ENCODE data around the gene SCLT1.

SCLT1 gene

DNA sequence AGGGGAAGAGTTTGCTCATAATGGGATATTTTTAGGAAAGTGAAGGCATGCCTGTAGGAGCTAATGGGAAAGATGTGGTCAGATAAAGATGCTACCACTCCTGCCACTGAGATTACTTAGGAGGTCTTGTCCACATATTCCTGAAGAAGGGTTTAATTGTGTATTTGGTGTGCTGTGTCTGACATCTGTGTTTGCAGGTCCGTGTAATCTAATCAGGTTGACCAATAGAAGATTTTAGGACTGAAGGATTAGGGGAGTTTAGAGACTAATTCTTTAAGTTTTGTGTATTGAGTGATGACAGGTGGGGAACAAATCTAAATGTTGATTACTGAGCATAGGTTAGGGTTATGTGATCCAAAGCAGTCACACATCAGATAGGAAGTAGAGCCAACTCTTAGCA, 226.6 kb downstream of the SCLT1 start:
- DNase-seq, result no peak

DNA sequence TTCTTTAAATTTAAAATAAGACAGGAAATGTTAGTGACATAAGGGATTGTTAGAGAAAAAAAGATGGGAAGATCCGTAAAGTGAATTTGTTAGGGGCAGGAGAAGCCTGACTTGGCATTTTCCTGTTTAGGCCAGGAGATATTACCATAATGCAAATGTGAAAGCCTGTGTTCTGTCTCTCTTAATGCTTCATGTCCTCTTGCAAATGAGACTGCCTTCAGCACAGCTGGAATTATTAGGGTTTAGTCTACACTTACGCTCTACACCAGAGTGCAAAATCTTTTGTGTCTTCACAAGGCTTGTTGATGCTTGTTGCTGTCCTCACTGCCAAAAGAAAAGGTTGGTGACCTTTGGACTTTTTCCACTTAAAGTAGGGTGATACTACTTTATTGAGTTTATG, 227.1 kb downstream of the SCLT1 start:
- DNase-seq, result no peak

DNA sequence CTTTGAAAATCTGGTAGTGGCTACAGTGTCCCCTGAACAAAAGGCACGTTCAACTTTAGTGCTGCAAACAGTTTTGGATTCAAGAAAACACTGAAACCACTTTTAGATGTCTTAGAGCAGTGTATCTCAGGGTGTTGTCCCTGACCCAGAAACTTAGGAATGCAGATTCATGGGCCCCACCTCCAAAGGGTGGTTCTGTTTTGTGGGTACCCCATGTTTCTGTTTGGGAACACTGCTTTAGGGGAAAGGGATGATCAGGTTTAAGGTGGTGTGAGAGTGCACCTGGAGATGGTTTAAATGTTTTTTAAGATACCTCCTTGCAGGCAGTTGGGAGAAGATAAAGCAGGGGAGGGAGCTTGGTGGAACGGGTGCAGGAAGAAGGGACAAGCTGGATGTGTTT, 228.2 kb downstream of the SCLT1 start:
- DNase-seq, result no peak

DNA sequence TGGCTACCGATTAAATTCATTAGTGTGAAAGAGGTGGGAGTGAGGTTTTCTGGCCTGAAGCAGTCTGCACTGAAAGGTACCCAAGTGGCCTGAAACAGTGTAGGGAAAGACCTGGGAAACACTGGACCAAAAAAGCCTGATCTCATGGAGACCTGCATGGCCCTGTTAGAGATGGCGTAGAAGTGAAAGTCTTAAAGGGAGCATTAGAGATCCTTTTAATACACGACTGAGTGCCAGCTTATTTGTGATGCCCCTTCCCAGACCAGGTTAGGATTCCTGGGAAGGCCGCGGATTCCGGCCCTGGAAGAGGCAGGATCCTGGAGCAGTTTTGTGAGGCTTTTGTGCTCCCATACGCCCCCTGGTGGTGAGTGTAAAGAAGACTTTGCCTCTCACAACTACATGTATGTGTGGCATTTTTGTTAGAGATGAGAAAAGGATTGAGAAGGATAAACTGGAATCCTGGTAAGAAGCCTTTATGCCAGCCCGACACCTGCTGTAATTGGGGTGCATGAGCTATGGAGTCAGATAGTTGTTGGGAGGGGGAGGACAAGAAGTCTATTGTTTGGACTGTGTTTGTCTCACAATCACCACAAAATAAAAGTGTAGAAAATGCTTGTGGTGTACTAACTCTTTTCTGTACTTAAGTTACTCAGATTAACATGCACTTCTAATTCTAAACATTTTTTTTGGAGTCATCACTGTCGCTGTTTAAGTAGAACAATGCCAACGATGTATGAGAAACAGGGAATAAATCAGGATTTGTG, 229.8 kb downstream of the SCLT1 start:
- no peak for DNase-seq

DNA sequence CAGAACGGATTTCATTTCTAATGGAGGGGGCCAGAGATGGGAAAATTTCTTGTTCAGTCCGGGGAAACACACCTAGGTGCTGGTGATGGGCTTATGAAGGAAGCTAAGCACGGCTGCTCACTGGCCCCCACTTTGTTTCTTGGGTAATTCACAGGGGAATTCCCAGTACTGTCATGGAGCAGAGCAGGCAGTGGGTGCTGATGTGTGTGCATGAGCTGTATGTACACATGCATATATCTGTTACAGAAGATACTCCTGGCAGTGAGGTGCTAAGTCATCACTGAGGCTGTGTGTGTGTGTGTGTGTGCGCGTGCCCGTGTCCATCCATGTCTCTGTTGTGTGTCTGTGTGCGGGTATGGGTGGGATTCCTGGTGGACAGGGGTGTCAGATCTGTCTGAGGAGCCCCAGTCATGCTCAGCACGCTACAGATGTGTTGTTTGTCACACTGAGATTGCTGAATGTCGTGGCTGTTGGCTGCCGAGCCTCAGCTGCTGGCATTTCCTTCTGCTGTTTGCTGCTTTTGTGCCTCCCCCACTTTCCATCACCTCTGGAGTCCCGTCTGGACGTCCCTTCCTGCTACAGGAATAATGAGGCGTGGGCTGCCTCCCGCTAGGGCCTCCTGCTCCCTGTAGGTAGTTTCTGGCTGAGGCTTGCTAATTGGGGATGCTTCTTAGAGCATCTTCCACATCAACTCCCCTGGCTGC, 230.6 kb downstream of the SCLT1 start:
- no peak for DNase-seq

DNA sequence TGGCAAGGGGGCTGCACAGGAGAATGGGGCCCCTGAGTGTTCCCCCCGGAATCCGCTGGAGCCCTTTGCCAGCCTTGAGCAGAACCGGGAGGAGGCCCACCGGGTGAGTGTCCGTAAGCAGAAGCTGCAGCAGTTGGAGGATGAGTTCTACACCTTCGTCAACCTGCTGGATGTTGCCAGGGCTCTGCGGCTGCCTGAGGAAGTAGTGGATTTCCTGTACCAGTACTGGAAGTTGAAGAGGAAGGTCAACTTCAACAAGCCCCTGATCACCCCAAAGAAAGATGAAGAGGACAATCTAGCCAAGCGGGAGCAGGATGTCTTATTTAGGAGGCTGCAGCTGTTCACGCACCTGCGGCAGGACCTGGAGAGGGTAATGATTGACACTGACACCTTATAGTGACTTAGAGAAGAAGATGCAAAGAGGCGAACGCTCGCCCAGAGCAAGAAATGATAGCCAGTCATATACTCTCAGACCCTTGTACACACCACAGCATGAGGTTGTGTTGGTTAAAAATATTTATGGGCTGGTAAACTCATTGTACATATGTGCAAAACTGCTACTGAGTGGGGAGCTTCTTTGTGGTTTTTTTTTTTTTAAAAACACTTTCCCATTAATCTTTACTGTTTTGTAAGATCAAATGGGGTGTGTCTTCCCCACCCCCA, 231.4 kb downstream of the SCLT1 start:
- no peak for DNase-seq

DNA sequence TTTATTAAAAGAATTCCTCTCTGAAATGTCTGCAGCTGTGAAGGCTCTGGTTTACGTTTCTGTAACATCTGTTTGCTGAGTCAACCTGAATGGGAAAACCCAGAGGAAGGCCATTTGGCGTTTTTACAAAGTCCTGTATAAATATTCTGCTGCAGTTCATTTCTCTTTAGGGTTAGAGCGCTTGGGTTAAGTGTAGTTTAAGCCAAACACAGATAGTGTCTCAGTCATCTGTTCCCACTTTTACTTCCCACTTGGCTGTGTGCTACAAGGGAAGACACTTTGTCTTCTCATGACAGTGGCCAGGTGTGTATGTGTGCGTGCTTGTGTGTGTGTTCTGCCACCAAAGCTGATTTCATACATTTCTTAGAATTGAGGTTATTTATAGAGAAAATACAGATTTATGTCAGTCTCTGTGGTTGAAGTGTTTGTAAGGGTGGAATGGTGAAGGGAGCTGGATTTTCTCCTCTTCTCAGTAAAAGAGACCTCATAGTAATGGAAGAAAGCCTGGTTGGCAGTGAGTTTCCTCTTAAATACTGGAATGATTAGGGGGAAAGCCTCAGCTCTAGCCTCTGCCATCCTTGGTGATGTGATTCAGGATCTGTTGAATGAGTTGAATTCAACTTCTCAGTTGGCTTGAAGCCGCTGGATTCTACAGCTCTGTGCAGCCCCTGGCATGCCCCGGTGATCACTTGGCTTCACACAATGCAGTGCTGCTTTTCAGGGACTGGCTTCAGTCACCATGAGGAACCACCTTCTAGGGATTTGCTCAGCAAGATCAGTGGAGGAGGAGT, 233.3 kb downstream of the SCLT1 start:
- DNase-seq, result no peak

DNA sequence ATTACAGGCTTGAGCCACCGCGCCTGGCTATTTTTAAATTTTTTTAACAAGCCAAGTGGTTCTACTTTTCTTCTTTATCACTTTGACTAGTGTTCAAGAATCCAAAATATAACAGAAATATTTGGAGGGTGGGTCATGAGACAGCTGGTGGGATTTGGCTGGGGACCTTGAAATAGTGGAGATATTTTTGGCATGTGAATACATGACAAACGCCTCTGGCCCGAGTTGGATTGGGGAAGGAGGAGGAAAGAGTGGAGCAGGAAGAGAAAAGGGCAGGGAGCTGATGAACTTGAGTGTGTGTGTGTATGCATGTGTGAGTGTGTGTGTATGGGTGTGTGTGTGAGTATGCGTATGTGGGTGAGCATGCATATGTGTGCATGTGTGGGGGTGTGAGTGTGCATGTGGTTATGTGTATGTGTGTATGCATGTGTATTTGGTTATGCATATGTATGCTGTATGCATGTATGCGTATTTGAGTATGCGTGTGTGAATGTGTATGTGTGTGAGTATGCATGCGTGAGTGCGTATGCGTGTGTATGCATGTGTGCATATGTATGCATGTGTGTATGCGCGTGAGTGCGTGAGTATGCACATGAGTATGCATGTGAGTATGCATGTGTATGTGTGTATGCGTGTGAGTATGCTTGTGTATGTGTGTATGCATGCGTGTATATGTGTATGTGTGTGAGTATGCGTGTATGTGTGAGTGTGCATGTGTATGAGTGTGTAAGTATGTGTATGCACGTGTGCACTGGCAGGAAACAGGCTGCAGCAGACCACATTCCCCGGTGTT, 234.3 kb downstream of the SCLT1 start:
- no peak for DNase-seq

DNA sequence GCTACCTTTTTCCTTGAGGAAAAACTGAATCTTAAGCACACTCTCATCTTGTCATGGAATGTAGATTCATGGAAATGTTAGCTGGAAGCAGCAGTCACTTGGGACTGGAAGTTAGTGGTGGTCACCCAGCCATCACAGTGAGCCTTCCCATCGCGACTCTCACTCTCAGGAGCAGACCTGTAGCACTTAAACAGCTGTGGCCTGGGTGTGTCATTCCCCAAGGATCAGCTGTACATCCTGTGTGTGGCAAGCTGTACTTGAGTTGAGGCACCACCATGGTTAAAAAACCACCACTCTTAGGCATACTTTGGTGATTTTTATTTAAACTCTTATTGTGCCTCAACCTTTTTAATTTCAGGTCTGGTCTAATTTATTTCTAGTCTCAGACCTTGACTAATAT, 237.1 kb downstream of the SCLT1 start:
- no peak for DNase-seq

DNA sequence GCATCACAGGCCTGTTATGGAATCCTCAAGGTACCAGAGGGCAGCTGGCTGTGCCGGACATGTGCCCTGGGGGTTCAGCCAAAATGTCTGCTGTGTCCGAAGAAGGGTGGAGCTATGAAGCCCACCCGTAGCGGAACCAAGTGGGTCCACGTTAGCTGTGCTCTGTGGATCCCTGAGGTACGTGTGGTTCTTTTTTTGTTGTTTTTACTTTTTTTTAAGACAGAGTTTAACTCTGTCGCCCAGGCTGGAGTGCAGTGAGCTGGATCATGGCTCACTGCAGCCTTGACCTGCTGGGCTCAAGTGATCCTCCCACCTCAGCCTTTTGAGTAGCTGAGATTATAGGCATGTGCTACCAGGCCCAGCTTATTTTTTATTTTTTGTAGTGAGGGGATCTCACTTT, 237.7 kb downstream of the SCLT1 start:
- no peak for DNase-seq

DNA sequence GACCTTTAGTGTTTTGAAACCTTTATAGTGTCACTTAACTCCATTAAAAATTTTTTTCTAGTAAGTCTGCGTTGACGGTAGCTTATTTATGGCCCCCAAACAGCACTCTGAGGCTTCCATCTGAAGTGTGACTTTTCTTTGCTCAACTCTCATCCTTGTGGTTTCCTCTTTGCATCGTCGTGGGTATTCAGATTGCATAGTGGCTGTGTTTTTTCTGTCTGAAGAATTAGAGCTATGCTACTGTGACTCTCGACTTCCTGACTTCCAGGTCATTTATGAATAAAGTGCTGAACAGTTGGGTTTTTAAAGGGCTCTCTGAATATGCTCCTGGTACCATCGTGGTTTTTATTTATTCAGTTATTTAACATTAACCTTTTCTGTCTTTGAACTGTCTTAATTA, 238.9 kb downstream of the SCLT1 start:
- no peak for DNase-seq

DNA sequence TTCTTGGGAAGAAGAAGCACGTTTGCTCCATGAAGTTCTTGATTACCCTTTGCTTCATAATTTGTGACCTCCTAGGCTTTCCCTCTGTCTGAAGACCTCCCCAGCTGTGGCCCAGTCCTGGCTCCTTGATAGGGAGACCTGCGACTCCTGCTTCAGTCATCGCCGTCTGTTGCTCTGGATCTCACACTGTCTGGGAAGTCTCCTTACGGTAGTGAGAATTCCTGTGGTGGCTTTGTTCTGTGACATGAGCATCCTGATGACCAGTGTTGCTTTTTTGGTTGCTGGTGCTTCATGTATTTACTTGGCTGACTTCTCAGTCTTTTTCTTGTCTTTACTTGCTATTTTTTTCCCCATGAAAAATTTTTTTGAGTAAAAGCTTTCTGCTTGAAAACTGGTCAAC, 239.6 kb downstream of the SCLT1 start:
- no peak for DNase-seq

DNA sequence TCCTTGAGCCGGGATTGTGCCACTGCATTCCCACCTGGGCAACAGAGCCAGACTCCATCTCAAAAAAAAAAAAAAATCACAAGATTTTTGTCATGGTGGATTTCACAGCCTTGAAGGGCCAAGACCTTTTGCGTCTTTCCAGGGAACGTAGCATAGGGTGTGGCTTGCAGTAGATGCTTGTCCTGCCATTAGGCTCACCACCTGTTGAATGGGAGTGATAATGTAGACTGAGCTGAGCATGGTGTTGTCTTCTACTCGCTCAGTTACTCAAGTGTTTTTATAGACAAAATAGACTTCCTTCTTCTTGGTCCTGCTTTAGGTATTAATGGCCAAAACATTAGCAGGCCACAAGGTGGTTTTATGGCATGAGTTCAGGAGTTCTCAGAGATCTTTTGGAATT, 243.1 kb downstream of the SCLT1 start:
- no peak for DNase-seq

DNA sequence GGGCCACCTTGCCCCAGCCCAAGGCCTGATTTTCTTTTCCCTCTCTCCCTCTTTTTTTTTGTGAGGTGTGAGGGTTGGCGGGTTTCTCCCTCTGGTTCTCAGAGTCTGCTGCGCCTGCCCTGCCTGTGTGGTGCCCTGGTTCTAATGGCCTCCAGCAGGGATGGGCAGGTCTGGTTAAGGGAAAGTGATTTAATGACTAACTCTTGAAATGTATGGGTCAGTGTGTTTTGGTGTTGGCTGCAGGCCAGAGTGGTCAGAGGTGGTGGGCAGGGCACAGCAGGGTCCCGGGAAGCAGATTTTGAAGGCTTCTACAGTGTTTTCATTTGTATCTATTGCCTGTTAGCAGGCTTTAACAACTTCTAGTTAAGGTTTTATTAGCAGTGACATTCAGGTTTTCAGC, 244.9 kb downstream of the SCLT1 start:
- DNase-seq, result no peak

DNA sequence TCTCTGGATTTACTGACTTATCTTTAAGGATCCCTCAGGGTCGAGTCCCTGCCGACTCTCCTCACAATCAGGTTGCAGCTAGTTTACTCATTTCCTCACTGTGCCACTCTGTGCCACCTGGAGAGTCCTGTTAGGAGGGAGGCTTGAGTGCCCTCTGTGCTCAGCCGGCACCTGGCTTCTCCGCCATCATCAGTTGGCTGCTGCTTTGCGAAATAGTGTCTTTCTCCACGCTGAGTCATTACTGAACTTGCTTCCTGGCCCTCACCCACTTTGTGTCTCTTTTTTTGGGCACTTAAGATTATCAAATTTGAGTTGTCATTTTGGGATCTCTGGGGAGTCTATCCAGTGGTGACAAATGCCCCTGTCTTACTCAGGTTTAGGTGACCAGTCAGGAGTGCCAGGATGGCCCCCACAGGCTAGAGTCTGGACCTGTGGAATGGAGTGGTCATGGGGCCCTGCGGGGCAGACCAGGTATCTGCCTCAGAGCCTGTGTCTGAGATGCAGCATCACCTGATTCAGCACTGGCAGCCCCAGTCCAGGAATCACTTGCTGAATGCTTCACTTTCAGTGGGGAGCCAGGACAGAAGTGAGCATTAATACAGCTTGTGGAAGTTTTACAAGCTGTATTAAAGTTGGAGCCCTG, 246.1 kb downstream of the SCLT1 start:
- no peak for DNase-seq

DNA sequence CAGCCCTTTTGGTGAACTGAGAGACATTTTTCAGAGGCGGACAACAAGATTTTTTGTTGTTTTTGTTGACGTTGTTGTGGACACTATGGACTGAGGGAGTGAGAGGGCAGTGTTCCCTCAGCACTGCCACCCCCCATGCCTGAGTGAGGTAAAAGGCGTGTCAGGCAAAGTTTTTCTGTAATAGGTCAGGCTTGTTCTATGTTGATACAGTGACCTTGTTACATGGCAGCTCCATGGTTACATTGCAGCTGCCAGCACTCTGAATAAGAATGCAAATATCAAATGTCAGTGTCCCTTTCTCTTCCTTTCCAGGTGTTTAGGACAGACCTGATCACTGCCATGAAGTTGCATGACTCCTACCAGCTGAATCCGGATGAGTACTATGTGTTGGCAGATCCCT, 247.3 kb downstream of the SCLT1 start:
- DNase-seq, result peak; percentile 74

DNA sequence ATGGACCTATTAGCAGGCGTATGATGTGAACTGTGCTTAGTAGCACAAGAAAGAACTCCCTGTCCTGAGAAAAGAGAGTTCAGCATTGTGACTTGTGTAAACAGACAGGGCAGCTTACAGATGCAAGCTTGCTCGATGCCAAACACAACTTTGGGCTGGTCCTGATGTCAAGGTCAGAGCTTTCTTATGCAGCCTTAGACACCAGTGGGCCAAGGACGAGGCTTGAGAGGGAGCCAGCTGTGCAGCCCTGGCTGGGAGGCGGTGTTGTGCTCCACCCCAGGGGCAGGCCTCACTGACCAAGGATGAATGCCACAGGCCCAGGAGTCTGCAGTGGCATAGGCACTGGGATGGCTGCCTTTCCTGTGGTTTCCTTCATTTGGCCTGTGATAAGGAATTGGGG, 248.4 kb downstream of the SCLT1 start:
- no peak for DNase-seq

DNA sequence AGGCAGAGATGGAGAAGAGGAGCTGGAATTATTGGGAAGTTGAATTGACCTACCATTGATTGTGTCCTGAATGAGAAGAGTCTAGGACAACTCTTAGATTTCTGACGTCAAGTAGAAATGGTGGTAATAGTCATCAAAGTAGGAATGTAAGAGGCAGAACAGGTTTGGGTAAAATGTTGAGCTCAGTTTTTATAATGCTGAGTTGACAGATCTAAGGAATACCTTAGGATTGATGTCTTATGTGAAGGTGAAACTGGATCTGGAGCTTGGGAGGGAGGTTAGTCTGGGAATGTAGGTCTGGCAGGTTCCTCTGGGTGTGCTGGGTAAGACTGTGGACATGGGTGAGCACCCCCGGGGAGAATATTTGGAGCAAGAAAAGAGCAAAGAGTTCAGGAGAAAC, 251.9 kb downstream of the SCLT1 start:
- no peak for DNase-seq

DNA sequence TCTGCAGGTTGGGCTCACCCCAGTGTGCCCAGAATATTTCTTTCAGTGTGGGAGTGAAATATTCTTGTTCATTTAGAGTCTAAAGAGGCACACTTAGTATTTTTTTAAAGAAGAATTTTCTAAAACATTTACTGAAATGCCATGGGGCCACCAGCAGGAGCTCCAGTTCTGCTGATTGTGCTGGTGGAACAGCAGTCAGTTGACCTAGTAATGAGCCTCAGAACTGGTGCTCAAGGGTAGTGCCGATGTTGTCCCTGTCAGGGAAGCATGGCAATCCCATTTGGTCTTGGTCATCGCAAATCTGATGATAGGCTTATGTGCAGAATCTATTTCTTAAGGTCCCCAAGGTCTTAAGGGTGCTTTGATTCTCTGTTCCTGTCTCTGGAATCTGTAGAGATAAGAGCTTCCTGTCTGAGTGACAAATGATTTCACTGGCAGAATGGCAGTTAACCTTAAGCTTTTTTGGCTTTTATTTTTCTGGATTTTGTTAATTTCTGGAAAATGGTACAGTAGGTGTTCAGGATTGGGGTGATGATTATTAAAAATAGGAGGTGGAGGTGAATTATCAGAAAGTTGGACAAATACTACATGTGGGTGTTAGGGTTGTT, 252.5 kb downstream of the SCLT1 start:
- DNase-seq, result no peak

DNA sequence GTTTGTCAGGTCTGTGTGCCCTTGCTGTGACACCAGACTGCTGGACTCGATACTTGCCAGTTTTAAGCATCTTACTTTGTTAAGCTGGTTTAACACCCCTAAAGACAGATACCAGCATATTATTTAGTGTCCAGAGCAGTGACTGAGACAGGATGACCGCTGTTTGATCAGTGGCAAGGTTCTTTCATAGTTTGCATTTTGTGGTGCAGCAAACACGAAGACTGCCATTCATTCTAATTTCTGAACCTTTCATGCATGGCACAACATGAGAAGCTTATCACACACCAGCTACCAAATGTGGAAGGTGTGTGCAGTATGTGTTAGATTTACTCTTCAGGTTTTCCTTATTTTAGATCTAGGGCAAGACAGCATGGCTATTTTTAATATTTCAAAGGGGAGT, 255.7 kb downstream of the SCLT1 start:
- DNase-seq, result no peak

DNA sequence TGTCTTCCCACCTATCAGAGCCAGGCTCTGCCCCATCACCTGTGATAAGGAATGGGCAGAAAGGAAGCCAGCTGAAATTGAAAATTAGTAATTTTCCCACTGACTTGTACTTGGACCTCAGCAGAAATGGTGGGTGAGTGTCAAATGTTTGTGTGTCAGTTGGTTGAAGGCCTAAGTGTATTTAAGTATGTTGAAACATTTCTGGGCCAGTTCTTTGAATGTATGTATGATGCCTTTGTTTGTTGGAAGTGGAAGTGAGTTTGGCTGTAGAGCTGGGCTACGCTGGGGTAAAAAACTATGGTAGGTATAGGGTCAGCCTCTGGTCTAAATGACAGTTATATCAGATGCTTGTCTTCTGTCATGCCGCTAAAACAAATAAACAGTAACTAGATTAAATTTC, 256.1 kb downstream of the SCLT1 start:
- no peak for DNase-seq
